ENCODE measurements around the gene RRAD.

Gene RRAD

GRCh38 chr16:66933776-66934137 is 8.4 kb upstream of the RRAD start:
- H3K9ac ChIP-seq (ENCODE audit: insufficient read length): peak overlapping the region; percentile 85
- no peak for DNase-seq (ENCODE audit: low read depth, low spot score)
- no peaks in the 10 kb centered on the region for H3K36me3 ChIP-seq (ENCODE audit: insufficient read depth, low read length)
- no peak overlapping the region for H3K27ac ChIP-seq
- peak overlapping the region; percentile 85 for H3K4me3 ChIP-seq
- no peaks in the 10 kb centered on the region for H3K9me3 ChIP-seq (ENCODE audit: low read depth, low read length)
- TF ChIP-seq EZH2 (IDR thresholded peaks at IDR 0.05): no peak
- TF ChIP-seq POLR2AphosphoS5 (IDR thresholded peaks at IDR 0.05; ENCODE audit: borderline replicate concordance, low read depth, low read length): no peak
- TF ChIP-seq FOXP2 (optimal IDR thresholded peaks at IDR 0.05; ENCODE audit: control extremely low read depth, extremely low read length, insufficient read depth): no peak

- Histone ChIP-seq H3K9ac (ENCODE audit: insufficient read length) (no peak overlapping the region), H3K36me3 (ENCODE audit: insufficient read depth, low read length) (no peaks in the 10 kb centered on the region), H3K27ac (no peak overlapping the region), H3K9me3 (ENCODE audit: low read depth, low read length) (no peaks in the 10 kb centered on the region), H3K4me3 (no peak overlapping the region)
- no peak for DNase-seq (ENCODE audit: low read depth, low spot score)
- TF ChIP-seq FOXP2 (optimal IDR thresholded peaks at IDR 0.05; ENCODE audit: control extremely low read depth, extremely low read length, insufficient read depth) (no peak), EZH2 (IDR thresholded peaks at IDR 0.05) (no peak), POLR2AphosphoS5 (IDR thresholded peaks at IDR 0.05; ENCODE audit: borderline replicate concordance, low read depth, low read length) (no peak)
Observed at GRCh38 chr16:66932076-66932475, 6.7 kb upstream of the RRAD start.

GRCh38 chr16:66931665-66932064 is 6.3 kb upstream of the RRAD start:
- H3K9me3 ChIP-seq (ENCODE audit: low read depth, low read length): no peaks in the 10 kb centered on the region
- no peak overlapping the region for H3K27ac ChIP-seq
- H3K36me3 ChIP-seq (ENCODE audit: insufficient read depth, low read length): no peaks in the 10 kb centered on the region
- no peak overlapping the region for H3K9ac ChIP-seq (ENCODE audit: insufficient read length)
- TF ChIP-seq EZH2 (IDR thresholded peaks at IDR 0.05): no peak
- no peak for TF ChIP-seq POLR2AphosphoS5 (IDR thresholded peaks at IDR 0.05; ENCODE audit: borderline replicate concordance, low read depth, low read length)
- no peak for TF ChIP-seq FOXP2 (optimal IDR thresholded peaks at IDR 0.05; ENCODE audit: control extremely low read depth, extremely low read length, insufficient read depth)
- no peak overlapping the region for H3K4me3 ChIP-seq
- no peak for DNase-seq (ENCODE audit: low read depth, low spot score)

GRCh38 chr16:66930189-66930588 is 4.9 kb upstream of the RRAD start:
- Histone ChIP-seq H3K9me3 (ENCODE audit: low read depth, low read length) (no peaks in the 10 kb centered on the region), H3K9ac (ENCODE audit: insufficient read length) (no peak overlapping the region), H3K36me3 (ENCODE audit: insufficient read depth, low read length) (no peaks in the 10 kb centered on the region), H3K4me3 (no peak overlapping the region), H3K27ac (no peak overlapping the region)
- TF ChIP-seq EZH2 (IDR thresholded peaks at IDR 0.05) (no peak), POLR2AphosphoS5 (IDR thresholded peaks at IDR 0.05; ENCODE audit: borderline replicate concordance, low read depth, low read length) (no peak), FOXP2 (optimal IDR thresholded peaks at IDR 0.05; ENCODE audit: control extremely low read depth, extremely low read length, insufficient read depth) (no peak)
- no peak for DNase-seq (ENCODE audit: low read depth, low spot score)

- no peak overlapping the region for H3K27ac ChIP-seq
- no peak for DNase-seq (ENCODE audit: low read depth, low spot score)
- no peak overlapping the region for H3K4me3 ChIP-seq
- TF ChIP-seq EZH2 (IDR thresholded peaks at IDR 0.05): no peak
- no peak for TF ChIP-seq POLR2AphosphoS5 (IDR thresholded peaks at IDR 0.05; ENCODE audit: borderline replicate concordance, low read depth, low read length)
- no peak for TF ChIP-seq FOXP2 (optimal IDR thresholded peaks at IDR 0.05; ENCODE audit: control extremely low read depth, extremely low read length, insufficient read depth)
- H3K9me3 ChIP-seq (ENCODE audit: low read depth, low read length): no peaks in the 10 kb centered on the region
- H3K9ac ChIP-seq (ENCODE audit: insufficient read length): no peak overlapping the region
- no peaks in the 10 kb centered on the region for H3K36me3 ChIP-seq (ENCODE audit: insufficient read depth, low read length)
Observed at GRCh38 chr16:66928702-66929388, 3.5 kb upstream of the RRAD start.

GRCh38 chr16:66927918-66928649 is 2.7 kb upstream of the RRAD start:
- DNase-seq (ENCODE audit: low read depth, low spot score): no peak
- Histone ChIP-seq H3K27ac (no peak overlapping the region), H3K9ac (ENCODE audit: insufficient read length) (no peak overlapping the region), H3K36me3 (ENCODE audit: insufficient read depth, low read length) (no peaks in the 10 kb centered on the region), H3K4me3 (no peak overlapping the region), H3K9me3 (ENCODE audit: low read depth, low read length) (no peaks in the 10 kb centered on the region)
- TF ChIP-seq EZH2 (IDR thresholded peaks at IDR 0.05): no peak
- no peak for TF ChIP-seq POLR2AphosphoS5 (IDR thresholded peaks at IDR 0.05; ENCODE audit: borderline replicate concordance, low read depth, low read length)
- no peak for TF ChIP-seq FOXP2 (optimal IDR thresholded peaks at IDR 0.05; ENCODE audit: control extremely low read depth, extremely low read length, insufficient read depth)

GRCh38 chr16:66926961-66927436 is 1.7 kb upstream of the RRAD start:
- H3K9ac ChIP-seq (ENCODE audit: insufficient read length): no peak overlapping the region

GRCh38 chr16:66926171-66926947 is 1.0 kb upstream of the RRAD start:
- TF ChIP-seq FOXP2 (optimal IDR thresholded peaks at IDR 0.05; ENCODE audit: control extremely low read depth, extremely low read length, insufficient read depth): no peak
- no peak for TF ChIP-seq POLR2AphosphoS5 (IDR thresholded peaks at IDR 0.05; ENCODE audit: borderline replicate concordance, low read depth, low read length)
- TF ChIP-seq EZH2 (IDR thresholded peaks at IDR 0.05): no peak
- H3K36me3 ChIP-seq (ENCODE audit: insufficient read depth, low read length): no peaks in the 10 kb centered on the region
- no peaks in the 10 kb centered on the region for H3K9me3 ChIP-seq (ENCODE audit: low read depth, low read length)
- H3K9ac ChIP-seq (ENCODE audit: insufficient read length): no peak overlapping the region
- DNase-seq (ENCODE audit: low read depth, low spot score): no peak
- H3K27ac ChIP-seq: no peak overlapping the region
- no peak overlapping the region for H3K4me3 ChIP-seq

More at GRCh38 chr16:66926961-66927436, 1.7 kb upstream of the RRAD start:
- Histone ChIP-seq H3K9me3 (ENCODE audit: low read depth, low read length) (no peaks in the 10 kb centered on the region), H3K36me3 (ENCODE audit: insufficient read depth, low read length) (no peaks in the 10 kb centered on the region), H3K4me3 (no peak overlapping the region), H3K27ac (no peak overlapping the region)
- no peak for TF ChIP-seq EZH2 (IDR thresholded peaks at IDR 0.05)
- TF ChIP-seq FOXP2 (optimal IDR thresholded peaks at IDR 0.05; ENCODE audit: control extremely low read depth, extremely low read length, insufficient read depth): no peak
- TF ChIP-seq POLR2AphosphoS5 (IDR thresholded peaks at IDR 0.05; ENCODE audit: borderline replicate concordance, low read depth, low read length): no peak
- no peak for DNase-seq (ENCODE audit: low read depth, low spot score)

All from SK-N-MC (cell line).